H9 (cell line): ENCODE measurements around the gene RASSF3. TPM values are rescaled to one million over a fixed set of nuclear protein-coding genes. Genes with fewer than 3 reads are reported as not detected.
"Not testable (repeated sequence)": the region's sequence is repeated elsewhere in the genome, so short reads cannot be mapped to it uniquely, and the experiment has no call there.

Experiments used
- DNase-seq: peaks from one replicate; pipeline ENCODE4 v3.0.0-alpha.2; 2017
- H2AFZ ChIP-seq: one replicate; pipeline ENCODE4 v1.6.1; 2013; ENCODE audit warnings: mild to moderate bottlenecking, low read length, control low read depth, moderate library complexity
- H2AK5ac ChIP-seq: 2 replicates; pipeline ENCODE4 v1.6.1; 2013; ENCODE audit warnings: low read length, control low read depth, mixed read lengths; ENCODE audit not compliant: insufficient read length
- H2BK120ac ChIP-seq: one replicate; pipeline ENCODE4 v1.6.1; 2013; ENCODE audit warnings: low read depth, mild to moderate bottlenecking, low read length, control low read depth, inconsistent platforms; ENCODE audit not compliant: poor library complexity, severe bottlenecking
- H2BK12ac ChIP-seq: 2 replicates; pipeline ENCODE4 v1.6.1; 2013; ENCODE audit warnings: low read length, control low read depth, mixed read lengths, low read depth; ENCODE audit not compliant: insufficient read length
- H2BK15ac ChIP-seq: 2 replicates; pipeline ENCODE4 v1.6.1; 2013; ENCODE audit warnings: low read depth, low read length, control low read depth
- H2BK20ac ChIP-seq: one replicate; pipeline ENCODE4 v1.6.1; 2013; ENCODE audit warnings: low read depth, mild to moderate bottlenecking, low read length, control low read depth, inconsistent platforms; ENCODE audit not compliant: poor library complexity, severe bottlenecking
- H2BK5ac ChIP-seq: 2 replicates; pipeline ENCODE4 v1.6.1; 2013; ENCODE audit warnings: low read length, control low read depth, mixed read lengths; ENCODE audit not compliant: insufficient read length
- H3K14ac ChIP-seq: 2 replicates; pipeline ENCODE4 v1.6.1; 2013; ENCODE audit warnings: low read length, control low read depth; ENCODE audit not compliant: insufficient read depth
- H3K18ac ChIP-seq: 2 replicates; pipeline ENCODE4 v1.6.1; 2013; ENCODE audit warnings: low read depth, mild to moderate bottlenecking, mixed read lengths, low read length, control low read depth; ENCODE audit not compliant: insufficient read length
- H3K23ac ChIP-seq: 2 replicates; pipeline ENCODE4 v1.6.1; 2013; ENCODE audit warnings: low read length, control low read depth, mixed read lengths, low read depth; ENCODE audit not compliant: insufficient read length
- H3K23me2 ChIP-seq: 2 replicates; pipeline ENCODE4 v1.6.1; 2013; ENCODE audit warnings: low read depth, mild to moderate bottlenecking, mixed read lengths, low read length, control low read depth; ENCODE audit not compliant: insufficient read length, poor library complexity, severe bottlenecking
- H3K27ac ChIP-seq: 2 replicates; pipeline ENCODE4 v1.5.1; 2013; ENCODE audit warnings: low read length, control low read depth, mixed read lengths, low read depth; ENCODE audit not compliant: insufficient read length
- H3K27me3 ChIP-seq: 2 replicates; pipeline ENCODE4 v1.6.1; 2013; ENCODE audit warnings: low read length, control low read depth, inconsistent platforms; ENCODE audit not compliant: insufficient read depth
- H3K4ac ChIP-seq: 2 replicates; pipeline ENCODE4 v1.6.1; 2013; ENCODE audit warnings: low read depth, mild to moderate bottlenecking, control low read depth, inconsistent platforms, low read length, moderate library complexity
- H3K4me1 ChIP-seq: 2 replicates; pipeline ENCODE4 v1.6.1; 2013; ENCODE audit warnings: low read length, control low read depth, inconsistent platforms; ENCODE audit not compliant: insufficient read depth
- H3K4me2 ChIP-seq: 2 replicates; pipeline ENCODE4 v1.6.1; 2013; ENCODE audit warnings: low read length, control low read depth, mixed read lengths; ENCODE audit not compliant: insufficient read length, insufficient read depth
- H3K56ac ChIP-seq: 2 replicates; pipeline ENCODE4 v1.6.1; 2013; ENCODE audit warnings: low read depth, mild to moderate bottlenecking, mixed read lengths, low read length, control low read depth; ENCODE audit not compliant: insufficient read length
- H3K79me1 ChIP-seq: 2 replicates; pipeline ENCODE4 v1.6.1; 2013; ENCODE audit warnings: low read depth, mild to moderate bottlenecking, moderate library complexity, low read length, control low read depth, inconsistent platforms; ENCODE audit not compliant: insufficient read depth, poor library complexity, severe bottlenecking
- H3K79me2 ChIP-seq: 2 replicates; pipeline ENCODE4 v1.6.1; 2013; ENCODE audit warnings: low read length, control low read depth, inconsistent platforms; ENCODE audit not compliant: insufficient read depth
- H3K9ac ChIP-seq: 2 replicates; pipeline ENCODE4 v1.6.1; 2013; ENCODE audit warnings: low read length, control low read depth, mixed read lengths; ENCODE audit not compliant: insufficient read length; ENCODE audit errors: extremely low read depth
- H3K9me3 ChIP-seq: one replicate; pipeline ENCODE4 v1.6.1; 2013; ENCODE audit warnings: low read depth, low read length, inconsistent platforms; ENCODE audit not compliant: control insufficient read depth
- H3T11ph ChIP-seq: one replicate; pipeline ENCODE4 v1.6.1; 2013; ENCODE audit warnings: mild to moderate bottlenecking, low read length, control low read depth, inconsistent platforms
- H4K20me1 ChIP-seq: one replicate; pipeline ENCODE4 v1.6.1; 2013; ENCODE audit not compliant: control insufficient read depth, insufficient read length, insufficient read depth
- H4K5ac ChIP-seq: 2 replicates; pipeline ENCODE4 v1.6.1; 2013; ENCODE audit warnings: low read depth, mild to moderate bottlenecking, mixed read lengths, low read length, control low read depth; ENCODE audit not compliant: insufficient read length
- H4K8ac ChIP-seq: replicated peaks from 2 replicates; pipeline ENCODE4 v1.6.1; 2013; ENCODE audit warnings: low read length, control low read depth, mixed read lengths, low read depth; ENCODE audit not compliant: insufficient read length
- H4K91ac ChIP-seq: 2 replicates; pipeline ENCODE4 v1.6.1; 2013; ENCODE audit warnings: low read depth, mild to moderate bottlenecking, moderate library complexity, mixed read lengths, low read length, control low read depth; ENCODE audit not compliant: insufficient read length
- H3K27ac Mint-ChIP-seq, 3 experiments: 2 replicates in 2 of 3; 3 replicates in 1 of 3; pipeline ENCODE4 v1.8.0; 2020 to 2021; ENCODE audit warnings: mixed read lengths in 3 of 3, mild to moderate bottlenecking in 1 of 3, moderate library complexity in 1 of 3
- H3K27me3 Mint-ChIP-seq: 2 replicates; pipeline ENCODE4 v1.8.0; 2021; ENCODE audit warnings: low read depth, mild to moderate bottlenecking, moderate library complexity, mixed read lengths
- H3K36me3 Mint-ChIP-seq, 3 experiments: 2 replicates in 2 of 3; 3 replicates in 1 of 3; pipeline ENCODE4 v1.8.0; 2020 to 2021; ENCODE audit warnings: low read depth in 3 of 3, mixed read lengths in 3 of 3; ENCODE audit not compliant: insufficient read depth in 1 of 3
- H3K4me1 Mint-ChIP-seq, 2 experiments: 2 replicates each; pipeline ENCODE4 v1.8.0; 2020; ENCODE audit warnings: mixed read lengths in 2 of 2
- H3K4me3 Mint-ChIP-seq, 2 experiments: 2 replicates in 1 of 2; 3 replicates in 1 of 2; pipeline ENCODE4 v1.8.0; 2020 to 2021; ENCODE audit warnings: mild to moderate bottlenecking in 2 of 2, mixed read lengths in 2 of 2, moderate library complexity in 1 of 2
- H3K9me3 Mint-ChIP-seq, 2 experiments: 2 replicates in 1 of 2; 3 replicates in 1 of 2; pipeline ENCODE4 v1.8.0; 2020; ENCODE audit warnings: mild to moderate bottlenecking in 2 of 2, mixed read lengths in 2 of 2, moderate library complexity in 1 of 2
- CTCF ChIP-seq: fragments of 200-600 bp; sonication (generic); conservative IDR thresholded peaks from 3 replicates; pipeline ENCODE4 v1.8.0; 2021; ENCODE audit warnings: antibody characterized with exemption, mild to moderate bottlenecking
- WGBS: extraction: QIAGEN DNeasy Blood & Tissue Kit; methylation state at CpG from one replicate; pipeline ENCODE4 v1.1.7; 2013; ENCODE audit warnings: missing lambda C conversion rate, low lambda C conversion rate, mixed read lengths; ENCODE audit not compliant: insufficient read length; ENCODE audit errors: extremely low coverage; 5-methylcytosine and 5-hydroxymethylcytosine counted together
- total RNA-seq: library from RNA; stranded (reverse); gene quantifications from 2 replicates; pipeline ENCODE4 v1.2.1, GENCODE V29; 2021

Gene RASSF3
- total RNA-seq, 1 experiment from 2014 or later = 45.1 TPM

DNA sequence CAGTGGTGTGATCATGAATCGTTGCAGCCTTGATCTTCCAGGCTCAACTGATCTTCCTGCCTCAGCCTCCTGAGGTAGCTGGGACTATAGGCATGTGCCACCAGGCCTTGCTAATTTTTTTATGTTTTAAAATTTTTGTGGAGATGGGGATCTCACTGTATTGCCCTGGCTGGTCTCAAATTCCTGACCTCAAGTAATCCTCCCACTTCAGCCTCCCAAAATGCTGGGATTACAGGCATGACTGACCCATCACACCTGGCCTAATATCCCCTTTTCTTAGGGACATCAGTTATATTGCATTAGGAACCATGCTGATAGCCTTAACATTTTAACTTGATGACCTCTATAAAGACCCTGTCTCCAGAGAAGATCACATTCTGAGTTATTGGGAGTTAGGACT lies 42.8 kb downstream of the RASSF3 start:
- H3K4me1 ChIP-seq = peaks cover 2% of the 10 kb centered on the region; the same call in 1 of the 2 replicates
- no peaks in the 10 kb centered on the region for H3K9me3 Mint-ChIP-seq
- no peak overlapping the region for H2BK15ac ChIP-seq
- no peak overlapping the region for H4K91ac ChIP-seq
- H3K27me3 Mint-ChIP-seq = no peaks in the 10 kb centered on the region
- no peaks in the 10 kb centered on the region for H3K9me3 ChIP-seq
- peaks cover 12% of the 10 kb centered on the region; the same call in 1 of the 2 replicates for H3K79me2 ChIP-seq
- no peaks in the 10 kb centered on the region for H3K23me2 ChIP-seq
- H4K20me1 ChIP-seq = no peaks in the 10 kb centered on the region
- H3K27me3 ChIP-seq = no peaks in the 10 kb centered on the region
- H3K79me1 ChIP-seq = peaks cover 14% of the 10 kb centered on the region
- H3K27ac ChIP-seq = no peak overlapping the region
- H3K23ac ChIP-seq = no peak overlapping the region
- no peak overlapping the region for H2BK12ac ChIP-seq
- peaks cover 19 to 24% of the 10 kb centered on the region in 2 experiments for H3K4me1 Mint-ChIP-seq
- no peak for DNase-seq
- H3K18ac ChIP-seq = no peak overlapping the region
- no peak overlapping the region for H4K8ac ChIP-seq
- no peak overlapping the region for H2BK20ac ChIP-seq
- no peak overlapping the region for H3K4me3 Mint-ChIP-seq
- no peak overlapping the region for H4K5ac ChIP-seq
- TF ChIP-seq CTCF = no peak
- no CpG with 5 or more reads among the region's 1 CpG for WGBS
- no peak overlapping the region for H2AFZ ChIP-seq
- no peak overlapping the region for H3T11ph ChIP-seq
- no peak overlapping the region for H3K14ac ChIP-seq
- H2BK120ac ChIP-seq = no peak overlapping the region
- no peak overlapping the region for H3K9ac ChIP-seq
- no peak overlapping the region for H3K56ac ChIP-seq
- H2AK5ac ChIP-seq = no peak overlapping the region
- no peak overlapping the region for H2BK5ac ChIP-seq
- H3K4me2 ChIP-seq = no peak overlapping the region
- no peaks in the 10 kb centered on the region; a peak in 1 of 7 replicates for H3K36me3 Mint-ChIP-seq
- H3K27ac Mint-ChIP-seq = peak overlapping the region in 1 of 3 experiments; percentile 44; a peak in 2 of 7 replicates
- no peak overlapping the region for H3K4ac ChIP-seq

DNA sequence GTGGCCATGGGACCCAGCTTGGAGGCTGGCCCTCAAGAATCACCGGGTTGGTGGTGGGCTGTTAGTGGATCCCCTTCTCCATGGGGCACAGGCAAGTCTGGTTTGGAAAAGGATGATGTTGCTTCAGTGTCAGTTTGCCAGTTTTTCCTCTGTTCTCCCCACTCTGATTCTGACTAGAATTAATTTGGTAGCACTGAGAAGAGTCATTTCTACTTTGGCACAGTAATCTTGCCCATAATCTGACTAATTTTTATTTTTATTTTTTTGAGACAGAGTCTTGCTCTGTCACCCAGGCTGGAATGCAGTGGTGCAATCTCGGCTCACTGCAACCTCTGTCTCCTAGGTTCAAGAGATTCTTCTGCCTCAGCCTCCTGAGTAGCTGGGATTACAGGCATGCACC lies 43.6 kb downstream of the RASSF3 start:
- not testable (repeated sequence) for H3K36me3 Mint-ChIP-seq, H3K56ac ChIP-seq, H4K91ac ChIP-seq, H3T11ph ChIP-seq, H2BK5ac ChIP-seq, H4K8ac ChIP-seq, H3K9me3 ChIP-seq, H3K4me3 Mint-ChIP-seq, H2BK20ac ChIP-seq, H4K5ac ChIP-seq, DNase-seq, H3K23me2 ChIP-seq, H2BK12ac ChIP-seq, H3K9me3 Mint-ChIP-seq, H3K27me3 ChIP-seq, H4K20me1 ChIP-seq, H2AFZ ChIP-seq, H2BK120ac ChIP-seq, H2AK5ac ChIP-seq, H3K9ac ChIP-seq, H3K14ac ChIP-seq, H3K4me2 ChIP-seq, H2BK15ac ChIP-seq, H3K4me1 ChIP-seq, H3K4ac ChIP-seq, H3K27me3 Mint-ChIP-seq, H3K27ac ChIP-seq, H3K18ac ChIP-seq, H3K23ac ChIP-seq
- H3K27ac Mint-ChIP-seq = peak overlapping the region in 1 of 3 experiments; percentile 76; a peak in 1 of 7 replicates
- peaks cover 14% of the 10 kb centered on the region for H3K79me1 ChIP-seq
- H3K79me2 ChIP-seq = peaks cover 12% of the 10 kb centered on the region; the same call in 1 of the 2 replicates
- no CpG with 5 or more reads among the region's 2 CpGs for WGBS
- peaks cover 19 to 24% of the 10 kb centered on the region in 2 experiments for H3K4me1 Mint-ChIP-seq
